ENCODE data around the gene GOLGA6L7. TPM values are rescaled to one million over a fixed set of nuclear protein-coding genes. Genes with fewer than 3 reads are reported as not detected.
A peak's percentile ranks its signal among the peaks of the same experiment; 100 is the strongest.

Gene GOLGA6L7
- total and polyA plus RNA-seq, 9 of the 15 experiments (the other 6 are each of a cell fraction or from before 2014, with no cell fraction given), result 0.11 to 0.14 (median 0.11) TPM; not detected in 6

GRCh38 chr15:28896951-28897350 lies 48.5 kb upstream of the GOLGA6L7 start:
- Histone ChIP-seq H3K4me2 (ENCODE audit: insufficient read depth, low read length) (no peak overlapping the region), H3K36me3 (ENCODE audit: control insufficient read depth, insufficient read depth, low read length) (no peaks in the 10 kb centered on the region; the same call in 2 of the 3 replicates), H4K20me1 (replicated peaks; ENCODE audit: control insufficient read depth, insufficient read depth, low read length) (no peaks in the 10 kb centered on the region; the same call in 1 of the 2 replicates), H2AFZ (ENCODE audit: low read depth, low read length) (no peak overlapping the region), H3K79me2 (ENCODE audit: control insufficient read depth, insufficient read depth, low read length) (peaks cover 88% of the 10 kb centered on the region), H3K27me3 (ENCODE audit: control insufficient read depth in 2 of 2, insufficient read depth in 2 of 2, low read length in 2 of 2) (no peaks in the 10 kb centered on the region), H3K9me1 (ENCODE audit: control insufficient read depth, insufficient read depth, low read length) (peaks cover 3% of the 10 kb centered on the region), H3K9ac (ENCODE audit: insufficient read depth in 1 of 2, low read depth in 2 of 2, low read length in 2 of 2) (no peak overlapping the region; a peak in 1 of 4 replicates), H3K27ac (ENCODE audit: extremely low read depth, low read depth, low read length) (no peak overlapping the region), H3K4me3 (no peak overlapping the region), H3K9me3 (replicated peaks; ENCODE audit: control insufficient read depth, insufficient read depth, low read depth, low read length) (no peaks in the 10 kb centered on the region), H3K4me1 (replicated peaks in 1 of 2; ENCODE audit: control insufficient read depth in 2 of 2, insufficient read depth in 2 of 2, low read length in 2 of 2) (peaks cover 17 to 36% of the 10 kb centered on the region in 2 experiments; a peak in 4 of 5 replicates)
- WGBS (ENCODE audit: insufficient coverage, low coverage, missing lambda C conversion rate), result 77% methylated on average over 4 of the region's 4 CpGs
- no peak for DNase-seq (ENCODE audit: extremely low read depth in 1 of 4, low spot score in 3 of 4)
- intact Hi-C loops (cut with micrococcal nuclease), result no loop called here
- in situ Hi-C loops (cut with MboI), result no loop called here
- FAIRE-seq, result peak; percentile 84
- BruUV-seq (replicated peaks), result no TSS peak
- ATAC-seq, result no peak
- ChIA-PET CTCF (ENCODE audit: low intra/inter-chr PET ratio) (no interaction called here), POLR2A (interaction anchor here (0.8 to 2.8 kb wide), 2 partner anchors 9 to 35 kb away, joined by 3 to 14 read pairs; no protein-coding TSS in a partner anchor)
- TF ChIP-seq ZNF639 (CRISPR knock-in tag; conservative IDR thresholded peaks at IDR 0.05 in 1 of 2, IDR thresholded peaks at IDR 0.05 in 1 of 2), result no peak
- no peak for TF ChIP-seq LEF1 (IDR thresholded peaks at IDR 0.05)
- peak; percentile 39; the same call in 1 of the 2 replicates for TF ChIP-seq SMARCA4 (IDR thresholded peaks at IDR 0.05)
- no peak for TF ChIP-seq CTCF (IDR thresholded peaks at IDR 0.05 in 2 of 3, conservative IDR thresholded peaks at IDR 0.05 in 1 of 3; ENCODE audit: insufficient read depth in 2 of 3, low read depth in 1 of 3, low read length in 3 of 3)
- TF ChIP-seq MEF2A (IDR thresholded peaks at IDR 0.05; ENCODE audit: control insufficient read depth, low read depth, low read length), result peak; percentile 71; the same call in 1 of the 2 replicates
- no peak for TF ChIP-seq FOS (IDR thresholded peaks at IDR 0.05; ENCODE audit: extremely low read depth, insufficient read length)
- TF ChIP-seq ZNF280A (IDR thresholded peaks at IDR 0.05; ENCODE audit: low read depth, partially characterized antibody), result no peak
- TF ChIP-seq WHSC1 (IDR thresholded peaks at IDR 0.05; ENCODE audit: low read length), result no peak
- TF ChIP-seq ZNF644 (tag; IDR thresholded peaks at IDR 0.05; ENCODE audit: low read depth), result no peak
- TF ChIP-seq ATF3 (IDR thresholded peaks at IDR 0.05), result peak; percentile 85
- TF ChIP-seq ATF3 (CRISPR knock-in tag; conservative IDR thresholded peaks at IDR 0.05), result no peak
- 0 out of 2 replicates have a peak, but pooled peaks have one; percentile 35 for TF ChIP-seq MEF2D (tag; conservative IDR thresholded peaks at IDR 0.05; ENCODE audit: low read depth)
- peak; percentile 54 for TF ChIP-seq FOSL1 (tag; conservative IDR thresholded peaks at IDR 0.05)
- TF ChIP-seq JUN (IDR thresholded peaks at IDR 0.05; ENCODE audit: borderline replicate concordance, low read depth, low read length), result peak; percentile 20; the same call in 1 of the 2 replicates
- TF ChIP-seq JUN (CRISPR knock-in tag; IDR thresholded peaks at IDR 0.05; ENCODE audit: borderline replicate concordance), result no peak
- peak; percentile 46 for TF ChIP-seq ARID1B (IDR thresholded peaks at IDR 0.05)
- TF ChIP-seq FOXA3 (CRISPR knock-in tag; conservative IDR thresholded peaks at IDR 0.05 in 1 of 2, IDR thresholded peaks at IDR 0.05 in 1 of 2), result peak in 1 of 2 experiments; percentile 60; a peak in 1 of 4 replicates

Measured in K562 (cell line).